ENCODE data around the gene SEPTIN12.

GRCh38 chr16:4734730-4735535 is 53.2 kb downstream of the SEPTIN12 start:
- TF ChIP-seq POLR2A (IDR thresholded peaks at IDR 0.05) (no peak), CTCF (IDR thresholded peaks at IDR 0.05) (no peak)

Measured in prostate gland (tissue), 2 donors.